ENCODE measurements around the gene PDE7B. TPM values are rescaled to one million over a fixed set of nuclear protein-coding genes. Genes with fewer than 3 reads are reported as not detected.

PDE7B gene
- total and polyA plus RNA-seq, 2 of the 13 experiments (the other 11 are each of a cell fraction or from before 2014, with no cell fraction given) = not detected

DNA sequence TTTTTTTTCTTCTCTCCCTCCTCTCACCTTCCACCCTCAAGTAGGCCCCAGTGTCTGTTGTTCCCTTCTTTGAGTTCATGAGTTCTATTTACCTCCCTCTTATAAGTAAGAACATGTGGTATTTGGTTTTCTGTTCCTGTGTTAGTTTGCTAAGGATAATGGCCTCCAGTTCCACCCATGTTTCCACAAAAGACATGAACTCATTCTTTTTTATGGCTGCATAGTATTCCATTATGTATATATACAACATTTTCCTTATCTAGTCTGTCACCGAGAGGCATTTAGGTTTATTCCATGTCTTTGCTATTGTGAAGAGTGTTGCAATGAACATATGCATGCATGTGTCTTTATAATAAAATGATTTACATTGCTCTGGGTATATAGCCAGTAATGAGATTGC, 147.9 kb downstream of the PDE7B start:
- CTCF ChIA-PET (ENCODE audit: low intra/inter-chr PET ratio, low total read pairs) = no interaction called here
- 2% methylated on average over 1 of the region's 1 CpG for WGBS (ENCODE audit: low lambda C conversion rate)

More for the DNA sequence above, 147.9 kb downstream of the PDE7B start:
- intact Hi-C loops (cut with micrococcal nuclease; ENCODE audit: unreplicated experiment) = no loop called here
- FAIRE-seq (no peak), ATAC-seq (no peak), DNase-seq (ENCODE audit: low spot score) (no peak)
- TF ChIP-seq, protein P1, sequence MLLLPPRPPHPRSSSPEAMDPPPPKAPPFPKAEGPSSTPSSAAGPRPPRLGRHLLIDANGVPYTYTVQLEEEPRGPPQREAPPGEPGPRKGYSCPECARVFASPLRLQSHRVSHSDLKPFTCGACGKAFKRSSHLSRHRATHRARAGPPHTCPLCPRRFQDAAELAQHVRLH (CRISPR knock-in tag; IDR thresholded peaks at IDR 0.05; ENCODE audit: borderline replicate concordance, low read depth) = no peak
- TF ChIP-seq IKZF4 (CRISPR knock-in tag; IDR thresholded peaks at IDR 0.05; ENCODE audit: borderline replicate concordance, low read depth, not compliant biosample characterization) = no peak
- TF ChIP-seq UBTF (CRISPR knock-in tag; IDR thresholded peaks at IDR 0.05) = no peak
- no peak for TF ChIP-seq MAX (IDR thresholded peaks at IDR 0.05)
- no peak for TF ChIP-seq CBX2 (IDR thresholded peaks at IDR 0.05; ENCODE audit: low read depth, low read length)
- TF ChIP-seq CBX2 (CRISPR knock-in tag; IDR thresholded peaks at IDR 0.05; ENCODE audit: low read depth) = no peak
- no peak for TF ChIP-seq ZNF230 (CRISPR knock-in tag; IDR thresholded peaks at IDR 0.05)
- no peak for TF ChIP-seq FOXM1 (CRISPR knock-in tag; IDR thresholded peaks at IDR 0.05)
- no peaks in the 10 kb centered on the region for H3K79me2 ChIP-seq (ENCODE audit: insufficient read depth, low read length)
- BruUV-seq (replicated peaks) = no TSS peak
- H3K4me2 ChIP-seq (ENCODE audit: low read depth, low read length) = no peak overlapping the region
- H3K9me3 ChIP-seq (ENCODE audit: low read length) = no peaks in the 10 kb centered on the region
- no peak overlapping the region for H3K9ac ChIP-seq (ENCODE audit: insufficient read depth, low read depth, low read length)
- POLR2A ChIA-PET = no interaction called here
- no peak overlapping the region for H3K4me3 ChIP-seq (replicated peaks in 1 of 3; ENCODE audit: insufficient read depth in 1 of 3, low read depth in 2 of 3, low read length in 3 of 3)
- H3K27ac ChIP-seq (ENCODE audit: extremely low read length, insufficient read depth, low read length) = no peak overlapping the region
- H3K27me3 ChIP-seq (ENCODE audit: control insufficient read depth in 1 of 2, insufficient read depth in 2 of 2, low read length in 2 of 2) = no peaks in the 10 kb centered on the region
- H3K4me1 ChIP-seq (ENCODE audit: insufficient read depth, low read length) = no peaks in the 10 kb centered on the region
- no peaks in the 10 kb centered on the region for H4K20me1 ChIP-seq (ENCODE audit: insufficient read depth, low read length)
- H3K36me3 ChIP-seq (replicated peaks in 1 of 2; ENCODE audit: control insufficient read depth in 1 of 2, insufficient read depth in 2 of 2, low read length in 2 of 2) = no peaks in the 10 kb centered on the region
- no peak overlapping the region for H2AFZ ChIP-seq (ENCODE audit: low read length)
- in situ Hi-C loops (cut with HindIII; ENCODE audit: extremely low pct_ligation_motif_present, low pct_unique_long_range_greater_than_20kb) = no loop called here
